Effector CD8-positive, alpha-beta T cell (primary cell): ENCODE results near the gene SH2D1A.

ENCODE experiments used
- DNase-seq: peaks from one replicate; lab custom pipeline; 2025; lab: John Stamatoyannopoulos, UW

The SH2D1A gene

GRCh38 chrX:124421898-124422655 lies 75.7 kb downstream of the SH2D1A start:
- no peak for DNase-seq
